GM10266 (cell line): ENCODE data around the gene RFTN1.

Experiments
- DNase-seq: peaks from one replicate; pipeline ENCODE4 v3.0.0; 2012; ENCODE audit errors: extremely low spot score
- CTCF ChIP-seq: IDR thresholded peaks from 2 replicates; pipeline ENCODE4 v1.5.1; 2012; ENCODE audit warnings: mild to moderate bottlenecking, low read depth; ENCODE audit not compliant: control insufficient read depth, insufficient read depth; ENCODE audit errors: missing control alignments

RFTN1 gene

GRCh38 chr3:16433701-16434151, 79.8 kb downstream of the RFTN1 start:
- peak; percentile 32 for DNase-seq
- TF ChIP-seq CTCF = no peak

DNA sequence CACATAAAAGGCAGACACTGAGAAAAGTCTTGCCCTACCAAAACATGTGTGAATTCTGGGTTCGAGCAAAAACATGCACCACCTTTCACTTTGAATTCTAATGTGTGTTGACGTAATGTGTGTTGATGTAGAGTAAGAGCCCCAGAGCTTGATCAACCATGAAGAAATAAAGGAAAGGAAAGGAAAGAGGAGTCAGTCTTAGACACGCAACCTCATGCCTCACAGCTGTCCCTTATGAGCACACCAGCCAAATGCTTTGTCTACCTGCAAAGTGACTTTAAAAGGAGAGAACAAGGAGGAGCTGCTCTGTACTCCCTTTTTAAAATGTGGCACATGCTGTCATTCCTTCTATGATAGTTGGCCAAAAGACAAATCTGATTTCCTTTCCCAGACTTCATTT, 80.8 kb downstream of the RFTN1 start:
- no peak for TF ChIP-seq CTCF
- peak; percentile 26 for DNase-seq

DNA sequence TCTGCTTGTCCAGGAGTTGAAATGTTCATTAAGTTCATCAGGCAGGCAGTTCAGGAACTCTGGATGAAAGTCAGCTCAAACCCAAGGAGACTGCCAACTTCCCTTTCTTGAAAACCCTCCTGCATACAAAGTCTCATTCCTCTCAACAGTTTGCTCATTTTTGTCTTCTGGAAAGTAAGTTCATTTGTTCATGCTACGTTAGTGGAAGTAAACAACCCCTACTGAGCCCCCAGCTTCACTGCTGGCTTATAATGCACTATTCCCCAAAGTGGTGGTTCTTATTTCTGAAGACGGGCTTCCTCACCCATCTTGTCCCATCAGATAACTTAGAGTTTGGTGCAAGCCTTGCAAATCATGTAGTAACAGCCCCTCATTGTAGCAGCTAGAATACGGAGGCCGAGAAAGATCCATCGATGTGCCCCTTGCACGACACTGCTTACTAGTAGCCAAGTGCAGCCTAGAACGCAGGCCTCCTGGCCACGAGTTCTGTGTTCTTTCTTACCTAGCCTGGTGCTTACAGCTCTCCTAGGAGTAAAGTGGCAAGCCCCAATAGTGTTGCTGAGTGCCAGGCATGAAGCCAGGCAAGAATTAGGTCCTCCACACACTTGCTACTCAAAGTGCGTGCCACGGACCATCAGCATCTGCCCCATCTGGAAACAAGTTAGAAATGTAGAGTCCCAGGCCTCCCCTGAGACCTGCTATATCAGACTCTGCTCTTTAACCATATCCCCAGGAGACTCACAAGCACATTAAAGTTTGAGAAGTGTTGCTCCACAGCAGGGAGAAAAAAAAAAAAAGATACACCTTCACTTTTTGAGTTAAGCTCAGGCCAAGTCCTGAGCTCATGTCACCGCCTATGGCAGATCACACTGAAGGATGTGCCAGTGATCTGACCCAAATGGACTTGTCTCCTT, 82.5 kb downstream of the RFTN1 start:
- DNase-seq = no peak

GRCh38 chr3:16429086-16429485, 84.4 kb downstream of the RFTN1 start:
- DNase-seq = no peak

More for the DNA sequence above, 82.5 kb downstream of the RFTN1 start:
- TF ChIP-seq CTCF = no peak

GRCh38 chr3:16428612-16429011, 84.9 kb downstream of the RFTN1 start:
- TF ChIP-seq CTCF = no peak
- no peak for DNase-seq

More at GRCh38 chr3:16429086-16429485, 84.4 kb downstream of the RFTN1 start:
- TF ChIP-seq CTCF = no peak

DNA sequence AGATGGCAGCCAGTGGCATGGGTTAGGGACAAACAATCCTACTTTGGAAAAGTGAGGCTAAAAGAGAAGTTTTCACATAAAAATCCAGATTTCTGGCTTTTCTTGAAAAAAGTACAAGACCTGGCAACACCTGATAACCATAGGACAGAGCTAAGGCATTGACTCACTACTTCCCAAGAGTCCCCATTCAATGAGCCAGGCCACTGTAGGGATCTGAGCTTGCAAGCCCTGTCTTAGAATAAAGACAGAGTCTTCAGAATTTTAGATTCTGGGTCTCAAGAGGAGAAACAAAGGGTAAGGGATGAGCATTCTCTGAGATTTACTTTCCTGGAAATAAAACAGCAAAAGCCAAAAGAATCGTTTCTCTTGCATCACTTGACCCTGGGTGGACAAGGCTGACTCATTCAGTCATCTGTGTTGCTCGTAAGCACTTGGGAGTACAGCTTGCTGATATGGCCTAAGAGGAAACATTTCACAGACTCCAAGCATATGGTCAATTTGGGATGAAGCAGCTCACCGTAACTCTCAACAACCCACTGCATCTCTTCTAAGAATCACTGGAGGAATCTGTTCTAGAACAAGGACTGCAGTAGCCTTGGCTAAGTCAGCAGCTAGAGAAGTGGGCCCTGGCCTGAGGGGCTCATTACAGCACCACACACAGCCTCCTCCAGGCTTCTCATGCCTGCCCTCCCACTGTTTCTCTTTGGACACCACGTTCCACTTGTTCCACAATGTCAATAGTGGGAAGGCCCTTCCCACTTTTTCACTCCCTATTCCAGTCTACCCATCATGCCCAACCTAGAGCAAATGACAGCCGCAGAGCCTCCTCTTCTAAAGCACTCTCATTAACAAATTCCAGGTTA, 86.2 kb downstream of the RFTN1 start:
- no peak for TF ChIP-seq CTCF
- no peak for DNase-seq
